Bronchial epithelial cell (primary cell): ENCODE results near the gene PLPP1. TPM values are rescaled to one million over a fixed set of nuclear protein-coding genes. Genes with fewer than 3 reads are reported as not detected.
"Not testable (repeated sequence)": the region's sequence is repeated elsewhere in the genome, so short reads cannot be mapped to it uniquely, and the experiment has no call there.

Experiments used
- DNase-seq: peaks from one replicate; pipeline ENCODE4 v3.0.0-alpha.2; 2010; ENCODE audit warnings: low read depth
- FAIRE-seq: peaks from 2 replicates; lab custom pipeline; 2011; peaks lifted over from hg19 to GRCh38; lab: Jason Lieb, UNC
- H3K27me3 ChIP-seq: 2 replicates; pipeline ENCODE4 v1.5.1; 2011; ENCODE audit warnings: low read length; ENCODE audit not compliant: control insufficient read depth, insufficient read depth
- H3K36me3 ChIP-seq: 2 replicates; pipeline ENCODE4 v1.5.1; 2011; ENCODE audit warnings: low read length; ENCODE audit not compliant: control insufficient read depth, insufficient read depth
- H3K4me3 ChIP-seq: 2 replicates; pipeline ENCODE4 v1.5.1; 2011; ENCODE audit warnings: mild to moderate bottlenecking, low read depth, low read length, control low read depth
- CTCF ChIP-seq: IDR thresholded peaks from 2 replicates; pipeline ENCODE4 v1.5.1; 2011; ENCODE audit warnings: mild to moderate bottlenecking, moderate library complexity, low read length, control low read depth, inconsistent platforms; ENCODE audit not compliant: insufficient read depth, severe bottlenecking
- total RNA-seq: library from RNA; depleted of rRNA; stranded (reverse); fragments of >200 nt; gene quantifications from 2 replicates; pipeline ENCODE4 v1.2.1, GENCODE V29; 2014

The PLPP1 gene
- total RNA-seq, 1 donor from 2014 or later = 17.6 TPM

GRCh38 chr5:55510523-55510880, 24.3 kb downstream of the PLPP1 start:
- TF ChIP-seq CTCF = no peak
- Histone ChIP-seq H3K36me3 (no peaks in the 10 kb centered on the region), H3K4me3 (no peak overlapping the region), H3K27me3 (no peaks in the 10 kb centered on the region)
- DNase-seq (no peak), FAIRE-seq (no peak)

- DNase-seq = peak; percentile 28
- Histone ChIP-seq H3K36me3 (no peaks in the 10 kb centered on the region), H3K27me3 (no peaks in the 10 kb centered on the region), H3K4me3 (no peak overlapping the region)
- TF ChIP-seq CTCF = no peak
- FAIRE-seq = no peak
These were observed 24.8 kb downstream of the PLPP1 start for GRCh38 chr5:55509796-55510522.

GRCh38 chr5:55509097-55509496, 25.7 kb downstream of the PLPP1 start:
- no peaks in the 10 kb centered on the region for H3K36me3 ChIP-seq

GRCh38 chr5:55507574-55507973, 27.2 kb downstream of the PLPP1 start:
- Histone ChIP-seq H3K27me3 (no peaks in the 10 kb centered on the region), H3K36me3 (no peaks in the 10 kb centered on the region), H3K4me3 (no peak overlapping the region)
- no peak for TF ChIP-seq CTCF
- FAIRE-seq (no peak), DNase-seq (no peak)

More at GRCh38 chr5:55509097-55509496, 25.7 kb downstream of the PLPP1 start:
- H3K27me3 ChIP-seq = no peaks in the 10 kb centered on the region
- no peak for TF ChIP-seq CTCF
- FAIRE-seq (no peak), DNase-seq (no peak)
- no peak overlapping the region for H3K4me3 ChIP-seq

GRCh38 chr5:55505711-55506110, 29.1 kb downstream of the PLPP1 start:
- not testable (repeated sequence) for H3K4me3 ChIP-seq, FAIRE-seq, DNase-seq, H3K36me3 ChIP-seq, H3K27me3 ChIP-seq

- not testable (repeated sequence) for H3K4me3 ChIP-seq, H3K27me3 ChIP-seq, FAIRE-seq, H3K36me3 ChIP-seq, DNase-seq
These were observed 30.8 kb downstream of the PLPP1 start for GRCh38 chr5:55503917-55504316.

- DNase-seq (no peak), FAIRE-seq (no peak)
- TF ChIP-seq CTCF = no peak
- Histone ChIP-seq H3K27me3 (no peaks in the 10 kb centered on the region), H3K36me3 (no peaks in the 10 kb centered on the region), H3K4me3 (no peak overlapping the region)
These were observed 32.0 kb downstream of the PLPP1 start for GRCh38 chr5:55502759-55503158.
